ENCODE data around the gene SNRNP200. TPM values are rescaled to one million over a fixed set of nuclear protein-coding genes. Genes with fewer than 3 reads are reported as not detected.
A peak's percentile ranks its signal among the peaks of the same experiment; 100 is the strongest.

The SNRNP200 gene
- total RNA-seq, 4 donors from 2014 or later: 35.0 to 147 (median 65.5) TPM

GRCh38 chr2:96325041-96325883 is 19.9 kb upstream of the SNRNP200 start, which contains the start of gene ITPRIPL1:
Gene ITPRIPL1, plus strand, starts transcription at chr2:96325317. Its CDS starts 523 bp downstream, at chr2:96325840.
- no peak for DNase-seq
- H3K36me3 ChIP-seq: no peaks in the 10 kb centered on the region
- H3K4me3 ChIP-seq: peak within 1 kb of the TSS; percentile 23 to 34
- H3K27me3 ChIP-seq: peaks cover 2 to 4% of the 10 kb centered on the region in 2 donors
- TF ChIP-seq CTCF (IDR thresholded peaks at IDR 0.05) (no peak), POLR2A (IDR thresholded peaks at IDR 0.05) (no peak)
- intact Hi-C loops (cut with DNase I; ENCODE audit: low total_unique reads): no loop called here
- H3K27ac ChIP-seq: peak within 1 kb of the TSS in 1 of 2 donors; percentile 25
- H3K4me1 ChIP-seq: no peaks in the 10 kb centered on the region
- H3K9me3 ChIP-seq: no peaks in the 10 kb centered on the region

GRCh38 chr2:96324721-96325040 is 19.3 kb upstream of the SNRNP200 start:
- peaks cover 2 to 7% of the 10 kb centered on the region in 2 donors for H3K27me3 ChIP-seq
- intact Hi-C loops (cut with DNase I; ENCODE audit: low total_unique reads): no loop called here

GRCh38 chr2:96323849-96324248 is 18.5 kb upstream of the SNRNP200 start:
- DNase-seq: no peak
- no peaks in the 10 kb centered on the region for H3K4me1 ChIP-seq
- TF ChIP-seq POLR2A (IDR thresholded peaks at IDR 0.05) (no peak), CTCF (IDR thresholded peaks at IDR 0.05) (no peak)
- intact Hi-C loops (cut with DNase I; ENCODE audit: low total_unique reads): no loop called here
- no peaks in the 10 kb centered on the region for H3K9me3 ChIP-seq
- peaks cover 2 to 15% of the 10 kb centered on the region in 2 donors for H3K27me3 ChIP-seq
- H3K4me3 ChIP-seq: no peak overlapping the region
- H3K36me3 ChIP-seq: no peaks in the 10 kb centered on the region
- H3K27ac ChIP-seq: no peak overlapping the region

More at GRCh38 chr2:96324721-96325040, 19.3 kb upstream of the SNRNP200 start:
- Histone ChIP-seq H3K4me1 (no peaks in the 10 kb centered on the region), H3K9me3 (no peaks in the 10 kb centered on the region), H3K36me3 (no peaks in the 10 kb centered on the region), H3K27ac (peak overlapping the region in 1 of 2 donors; percentile 25), H3K4me3 (no peak overlapping the region)
- no peak for DNase-seq
- no peak for TF ChIP-seq POLR2A (IDR thresholded peaks at IDR 0.05)
- no peak for TF ChIP-seq CTCF (IDR thresholded peaks at IDR 0.05)

GRCh38 chr2:96320728-96321622 is 15.6 kb upstream of the SNRNP200 start:
- no peak for DNase-seq
- Histone ChIP-seq H3K9me3 (no peaks in the 10 kb centered on the region), H3K27ac (peak overlapping the region; percentile 16 to 31), H3K36me3 (no peaks in the 10 kb centered on the region), H3K27me3 (peaks cover under 1 to 15% of the 10 kb centered on the region in 2 donors), H3K4me3 (peak overlapping the region; percentile 28 to 44), H3K4me1 (no peaks in the 10 kb centered on the region)
- intact Hi-C loops (cut with DNase I; ENCODE audit: low total_unique reads): no loop called here
- TF ChIP-seq CTCF (IDR thresholded peaks at IDR 0.05) (no peak), POLR2A (IDR thresholded peaks at IDR 0.05) (no peak)
